H9 (cell line): Measurements from ENCODE around the gene HSH2D. TPM values are rescaled to one million over a fixed set of nuclear protein-coding genes. Genes with fewer than 3 reads are reported as not detected.

Experiments
- DNase-seq: peaks from one replicate; pipeline ENCODE4 v3.0.0-alpha.2; 2017
- H2AFZ ChIP-seq: one replicate; pipeline ENCODE4 v1.6.1; 2013; ENCODE audit warnings: mild to moderate bottlenecking, low read length, control low read depth, moderate library complexity
- H2AK5ac ChIP-seq: 2 replicates; pipeline ENCODE4 v1.6.1; 2013; ENCODE audit warnings: low read length, control low read depth, mixed read lengths; ENCODE audit not compliant: insufficient read length
- H2BK120ac ChIP-seq: one replicate; pipeline ENCODE4 v1.6.1; 2013; ENCODE audit warnings: low read depth, mild to moderate bottlenecking, low read length, control low read depth, inconsistent platforms; ENCODE audit not compliant: poor library complexity, severe bottlenecking
- H2BK12ac ChIP-seq: 2 replicates; pipeline ENCODE4 v1.6.1; 2013; ENCODE audit warnings: low read length, control low read depth, mixed read lengths, low read depth; ENCODE audit not compliant: insufficient read length
- H2BK15ac ChIP-seq: 2 replicates; pipeline ENCODE4 v1.6.1; 2013; ENCODE audit warnings: low read depth, low read length, control low read depth
- H2BK20ac ChIP-seq: one replicate; pipeline ENCODE4 v1.6.1; 2013; ENCODE audit warnings: low read depth, mild to moderate bottlenecking, low read length, control low read depth, inconsistent platforms; ENCODE audit not compliant: poor library complexity, severe bottlenecking
- H2BK5ac ChIP-seq: 2 replicates; pipeline ENCODE4 v1.6.1; 2013; ENCODE audit warnings: low read length, control low read depth, mixed read lengths; ENCODE audit not compliant: insufficient read length
- H3K14ac ChIP-seq: 2 replicates; pipeline ENCODE4 v1.6.1; 2013; ENCODE audit warnings: low read length, control low read depth; ENCODE audit not compliant: insufficient read depth
- H3K18ac ChIP-seq: 2 replicates; pipeline ENCODE4 v1.6.1; 2013; ENCODE audit warnings: low read depth, mild to moderate bottlenecking, mixed read lengths, low read length, control low read depth; ENCODE audit not compliant: insufficient read length
- H3K23ac ChIP-seq: 2 replicates; pipeline ENCODE4 v1.6.1; 2013; ENCODE audit warnings: low read length, control low read depth, mixed read lengths, low read depth; ENCODE audit not compliant: insufficient read length
- H3K23me2 ChIP-seq: 2 replicates; pipeline ENCODE4 v1.6.1; 2013; ENCODE audit warnings: low read depth, mild to moderate bottlenecking, mixed read lengths, low read length, control low read depth; ENCODE audit not compliant: insufficient read length, poor library complexity, severe bottlenecking
- H3K27ac ChIP-seq: 2 replicates; pipeline ENCODE4 v1.5.1; 2013; ENCODE audit warnings: low read length, control low read depth, mixed read lengths, low read depth; ENCODE audit not compliant: insufficient read length
- H3K27me3 ChIP-seq: 2 replicates; pipeline ENCODE4 v1.6.1; 2013; ENCODE audit warnings: low read length, control low read depth, inconsistent platforms; ENCODE audit not compliant: insufficient read depth
- H3K4ac ChIP-seq: 2 replicates; pipeline ENCODE4 v1.6.1; 2013; ENCODE audit warnings: low read depth, mild to moderate bottlenecking, control low read depth, inconsistent platforms, low read length, moderate library complexity
- H3K4me1 ChIP-seq: 2 replicates; pipeline ENCODE4 v1.6.1; 2013; ENCODE audit warnings: low read length, control low read depth, inconsistent platforms; ENCODE audit not compliant: insufficient read depth
- H3K4me2 ChIP-seq: 2 replicates; pipeline ENCODE4 v1.6.1; 2013; ENCODE audit warnings: low read length, control low read depth, mixed read lengths; ENCODE audit not compliant: insufficient read length, insufficient read depth
- H3K56ac ChIP-seq: 2 replicates; pipeline ENCODE4 v1.6.1; 2013; ENCODE audit warnings: low read depth, mild to moderate bottlenecking, mixed read lengths, low read length, control low read depth; ENCODE audit not compliant: insufficient read length
- H3K79me1 ChIP-seq: 2 replicates; pipeline ENCODE4 v1.6.1; 2013; ENCODE audit warnings: low read depth, mild to moderate bottlenecking, moderate library complexity, low read length, control low read depth, inconsistent platforms; ENCODE audit not compliant: insufficient read depth, poor library complexity, severe bottlenecking
- H3K79me2 ChIP-seq: 2 replicates; pipeline ENCODE4 v1.6.1; 2013; ENCODE audit warnings: low read length, control low read depth, inconsistent platforms; ENCODE audit not compliant: insufficient read depth
- H3K9ac ChIP-seq: 2 replicates; pipeline ENCODE4 v1.6.1; 2013; ENCODE audit warnings: low read length, control low read depth, mixed read lengths; ENCODE audit not compliant: insufficient read length; ENCODE audit errors: extremely low read depth
- H3K9me3 ChIP-seq: one replicate; pipeline ENCODE4 v1.6.1; 2013; ENCODE audit warnings: low read depth, low read length, inconsistent platforms; ENCODE audit not compliant: control insufficient read depth
- H3T11ph ChIP-seq: one replicate; pipeline ENCODE4 v1.6.1; 2013; ENCODE audit warnings: mild to moderate bottlenecking, low read length, control low read depth, inconsistent platforms
- H4K20me1 ChIP-seq: one replicate; pipeline ENCODE4 v1.6.1; 2013; ENCODE audit not compliant: control insufficient read depth, insufficient read length, insufficient read depth
- H4K5ac ChIP-seq: 2 replicates; pipeline ENCODE4 v1.6.1; 2013; ENCODE audit warnings: low read depth, mild to moderate bottlenecking, mixed read lengths, low read length, control low read depth; ENCODE audit not compliant: insufficient read length
- H4K8ac ChIP-seq: replicated peaks from 2 replicates; pipeline ENCODE4 v1.6.1; 2013; ENCODE audit warnings: low read length, control low read depth, mixed read lengths, low read depth; ENCODE audit not compliant: insufficient read length
- H4K91ac ChIP-seq: 2 replicates; pipeline ENCODE4 v1.6.1; 2013; ENCODE audit warnings: low read depth, mild to moderate bottlenecking, moderate library complexity, mixed read lengths, low read length, control low read depth; ENCODE audit not compliant: insufficient read length
- H3K27ac Mint-ChIP-seq, 3 experiments: 2 replicates in 2 of 3; 3 replicates in 1 of 3; pipeline ENCODE4 v1.8.0; 2020 to 2021; ENCODE audit warnings: mixed read lengths in 3 of 3, mild to moderate bottlenecking in 1 of 3, moderate library complexity in 1 of 3
- H3K27me3 Mint-ChIP-seq: 2 replicates; pipeline ENCODE4 v1.8.0; 2021; ENCODE audit warnings: low read depth, mild to moderate bottlenecking, moderate library complexity, mixed read lengths
- H3K36me3 Mint-ChIP-seq, 3 experiments: 2 replicates in 2 of 3; 3 replicates in 1 of 3; pipeline ENCODE4 v1.8.0; 2020 to 2021; ENCODE audit warnings: low read depth in 3 of 3, mixed read lengths in 3 of 3; ENCODE audit not compliant: insufficient read depth in 1 of 3
- H3K4me1 Mint-ChIP-seq, 2 experiments: 2 replicates each; pipeline ENCODE4 v1.8.0; 2020; ENCODE audit warnings: mixed read lengths in 2 of 2
- H3K4me3 Mint-ChIP-seq, 2 experiments: 2 replicates in 1 of 2; 3 replicates in 1 of 2; pipeline ENCODE4 v1.8.0; 2020 to 2021; ENCODE audit warnings: mild to moderate bottlenecking in 2 of 2, mixed read lengths in 2 of 2, moderate library complexity in 1 of 2
- H3K9me3 Mint-ChIP-seq, 2 experiments: 2 replicates in 1 of 2; 3 replicates in 1 of 2; pipeline ENCODE4 v1.8.0; 2020; ENCODE audit warnings: mild to moderate bottlenecking in 2 of 2, mixed read lengths in 2 of 2, moderate library complexity in 1 of 2
- CTCF ChIP-seq: fragments of 200-600 bp; sonication (generic); conservative IDR thresholded peaks from 3 replicates; pipeline ENCODE4 v1.8.0; 2021; ENCODE audit warnings: antibody characterized with exemption, mild to moderate bottlenecking
- WGBS: extraction: QIAGEN DNeasy Blood & Tissue Kit; methylation state at CpG from one replicate; pipeline ENCODE4 v1.1.7; 2013; ENCODE audit warnings: missing lambda C conversion rate, low lambda C conversion rate, mixed read lengths; ENCODE audit not compliant: insufficient read length; ENCODE audit errors: extremely low coverage; 5-methylcytosine and 5-hydroxymethylcytosine counted together
- total RNA-seq: library from RNA; stranded (reverse); gene quantifications from 2 replicates; pipeline ENCODE4 v1.2.1, GENCODE V29; 2021

Gene HSH2D
- total RNA-seq, 1 experiment from 2014 or later, result 2.3 TPM

GRCh38 chr19:16170134-16170533, 26.6 kb downstream of the HSH2D start:
- Histone ChIP-seq H3K27ac (no peak overlapping the region), H4K5ac (no peak overlapping the region), H3K27me3 (no peaks in the 10 kb centered on the region), H2BK15ac (no peak overlapping the region), H3K4me2 (no peak overlapping the region), H3K14ac (no peak overlapping the region), H3K9ac (no peak overlapping the region), H2BK20ac (no peak overlapping the region), H3K56ac (no peak overlapping the region), H3K4me1 (no peaks in the 10 kb centered on the region), H2BK5ac (no peak overlapping the region), H4K91ac (no peak overlapping the region), H3K18ac (no peak overlapping the region), H3K23ac (no peak overlapping the region), H4K8ac (no peak overlapping the region), H3K79me2 (no peaks in the 10 kb centered on the region), H3K9me3 (no peaks in the 10 kb centered on the region), H3T11ph (no peak overlapping the region), H3K4ac (no peak overlapping the region), H2BK12ac (no peak overlapping the region), H2BK120ac (no peak overlapping the region), H2AK5ac (no peak overlapping the region), H4K20me1 (no peaks in the 10 kb centered on the region), H2AFZ (no peak overlapping the region), H3K79me1 (no peaks in the 10 kb centered on the region), H3K23me2 (no peaks in the 10 kb centered on the region)
- no peak for DNase-seq
- Mint-ChIP-seq H3K9me3 (peaks cover 4 to 11% of the 10 kb centered on the region in 2 experiments; a peak in 3 of 5 replicates), H3K4me1 (no peaks in the 10 kb centered on the region), H3K27me3 (peaks cover 3% of the 10 kb centered on the region), H3K27ac (no peak overlapping the region), H3K36me3 (no peaks in the 10 kb centered on the region), H3K4me3 (no peak overlapping the region)
- no CpG with 5 or more reads among the region's 1 CpG for WGBS
- TF ChIP-seq CTCF, result no peak
